Neural progenitor cell (in vitro differentiated cells): ENCODE data around the gene IL31.

ENCODE experiments used
- EZH2 ChIP-seq: fragments of 200-600 bp; sonication (generic); IDR thresholded peaks from 2 replicates; pipeline ENCODE4 v1.6.1; 2017; ENCODE audit warnings: antibody characterized with exemption, mild to moderate bottlenecking, moderate library complexity
- TF ChIP-seq, protein P1 (sequence below): fragments of 200-600 bp; sonication (generic); IDR thresholded peaks from 2 replicates; pipeline ENCODE4 v1.5.1; 2017; ENCODE audit warnings: antibody characterized with exemption, mild to moderate bottlenecking

DNA sequence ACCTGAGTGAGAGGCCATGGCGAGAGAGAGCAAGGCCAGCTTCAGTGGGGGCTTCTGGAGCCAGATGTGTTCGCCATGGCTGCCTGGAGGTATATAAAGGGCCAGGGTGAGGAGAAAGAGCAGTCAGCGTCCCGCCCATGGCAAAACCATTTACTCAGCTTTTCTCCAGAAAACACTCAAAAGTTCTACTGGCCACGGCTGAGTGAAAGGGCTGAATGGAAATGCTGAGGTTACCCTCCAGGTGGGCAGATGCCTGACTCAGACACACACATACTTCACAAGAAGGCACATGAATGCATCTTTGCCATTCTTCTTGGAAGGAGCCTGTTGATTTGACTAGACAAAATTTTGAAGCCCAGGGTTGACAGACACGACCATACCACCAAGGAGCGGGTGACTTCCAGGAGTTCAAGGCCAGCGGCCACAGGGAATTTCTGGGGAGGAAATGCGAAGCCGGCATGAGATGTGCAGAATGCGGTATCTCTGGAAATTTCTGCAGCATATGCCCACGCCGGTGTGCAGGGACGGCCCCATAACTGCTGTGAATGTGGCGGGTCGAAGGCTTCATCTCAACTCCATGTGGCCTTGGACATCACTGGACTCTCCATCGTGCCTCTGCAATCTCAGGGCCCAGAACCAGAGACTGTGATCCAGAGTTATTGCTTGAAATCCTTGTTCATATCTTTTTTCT lies at the start of gene IL31:
- TF ChIP-seq, protein P1, sequence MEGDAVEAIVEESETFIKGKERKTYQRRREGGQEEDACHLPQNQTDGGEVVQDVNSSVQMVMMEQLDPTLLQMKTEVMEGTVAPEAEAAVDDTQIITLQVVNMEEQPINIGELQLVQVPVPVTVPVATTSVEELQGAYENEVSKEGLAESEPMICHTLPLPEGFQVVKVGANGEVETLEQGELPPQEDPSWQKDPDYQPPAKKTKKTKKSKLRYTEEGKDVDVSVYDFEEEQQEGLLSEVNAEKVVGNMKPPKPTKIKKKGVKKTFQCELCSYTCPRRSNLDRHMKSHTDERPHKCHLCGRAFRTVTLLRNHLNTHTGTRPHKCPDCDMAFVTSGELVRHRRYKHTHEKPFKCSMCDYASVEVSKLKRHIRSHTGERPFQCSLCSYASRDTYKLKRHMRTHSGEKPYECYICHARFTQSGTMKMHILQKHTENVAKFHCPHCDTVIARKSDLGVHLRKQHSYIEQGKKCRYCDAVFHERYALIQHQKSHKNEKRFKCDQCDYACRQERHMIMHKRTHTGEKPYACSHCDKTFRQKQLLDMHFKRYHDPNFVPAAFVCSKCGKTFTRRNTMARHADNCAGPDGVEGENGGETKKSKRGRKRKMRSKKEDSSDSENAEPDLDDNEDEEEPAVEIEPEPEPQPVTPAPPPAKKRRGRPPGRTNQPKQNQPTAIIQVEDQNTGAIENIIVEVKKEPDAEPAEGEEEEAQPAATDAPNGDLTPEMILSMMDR = no peak
- TF ChIP-seq EZH2 = no peak
